ENCODE results near the gene RGS7.
A peak's percentile ranks its signal among the peaks of the same experiment; 100 is the strongest.
"Not testable (repeated sequence)": the region's sequence is repeated elsewhere in the genome, so short reads cannot be mapped to it uniquely, and the experiment has no call there.

Gene RGS7

GRCh38 chr1:241331328-241332036 is 25.5 kb downstream of the RGS7 start:
- no peak for DNase-seq

- DNase-seq, result no peak
Measured at GRCh38 chr1:241330619-241331327, 26.2 kb downstream of the RGS7 start.

- DNase-seq, result no peak
Measured at GRCh38 chr1:241325456-241325855, 31.5 kb downstream of the RGS7 start.

- DNase-seq, result peak in 1 of 2 experiments; percentile 15
Measured at GRCh38 chr1:241323514-241324195, 33.4 kb downstream of the RGS7 start.

GRCh38 chr1:241317676-241318075 is 39.3 kb downstream of the RGS7 start:
- no peak for DNase-seq

- DNase-seq, result no peak
Measured at GRCh38 chr1:241316372-241316771, 40.6 kb downstream of the RGS7 start.

- no peak for DNase-seq
Measured at GRCh38 chr1:241311056-241311746, 45.8 kb downstream of the RGS7 start.

GRCh38 chr1:241310451-241310850 is 46.6 kb downstream of the RGS7 start:
- no peak for DNase-seq

GRCh38 chr1:241309651-241310050 is 47.4 kb downstream of the RGS7 start:
- no peak for DNase-seq

GRCh38 chr1:241308471-241308870 is 48.5 kb downstream of the RGS7 start:
- DNase-seq, result no peak

GRCh38 chr1:241308011-241308410 is 49.0 kb downstream of the RGS7 start:
- DNase-seq, result no peak

- DNase-seq, result no peak
Measured at GRCh38 chr1:241306125-241306790, 50.7 kb downstream of the RGS7 start.

GRCh38 chr1:241302024-241302423 is 55.0 kb downstream of the RGS7 start:
- not testable (repeated sequence) for DNase-seq

GRCh38 chr1:241299347-241299746 is 57.7 kb downstream of the RGS7 start:
- no peak for DNase-seq

GRCh38 chr1:241292973-241293372 is 64.0 kb downstream of the RGS7 start:
- no peak for DNase-seq

GRCh38 chr1:241291548-241291947 is 65.5 kb downstream of the RGS7 start:
- not testable (repeated sequence) for DNase-seq

- no peak for DNase-seq
Measured at GRCh38 chr1:241286486-241286885, 70.5 kb downstream of the RGS7 start.

- DNase-seq, result no peak
Measured at GRCh38 chr1:241276391-241276790, 80.6 kb downstream of the RGS7 start.

- DNase-seq, result no peak
Measured at GRCh38 chr1:241275981-241276380, 81.0 kb downstream of the RGS7 start.

- DNase-seq, result no peak
Measured at GRCh38 chr1:241275226-241275625, 81.8 kb downstream of the RGS7 start.

GRCh38 chr1:241274693-241275092 is 82.3 kb downstream of the RGS7 start:
- DNase-seq, result no peak

- no peak for DNase-seq
Measured at GRCh38 chr1:241272828-241273227, 84.2 kb downstream of the RGS7 start.

- no peak for DNase-seq
Measured at GRCh38 chr1:241271427-241271826, 85.6 kb downstream of the RGS7 start.
